ENCODE measurements around the gene NOTCH1.

- TF ChIP-seq CTCF (IDR thresholded peaks at IDR 0.05; ENCODE audit: low read depth, low read length) = no peak
- TF ChIP-seq EZH2phosphoT487 (IDR thresholded peaks at IDR 0.05; ENCODE audit: low read depth) = no peak
These were observed 40.1 kb downstream of the NOTCH1 start for GRCh38 chr9:136505406-136506403.
